Activated naive CD8-positive, alpha-beta T cell treated with anti-CD3 and anti-CD28 coated beads, Interleukin-2, amount 10 ng/mL, durations not matched to agents 7 days and 5 days (primary cell): ENCODE data around the gene KRTAP21-3. TPM values are rescaled to one million over a fixed set of nuclear protein-coding genes. Genes with fewer than 3 reads are reported as not detected.
"Not testable (repeated sequence)": the region's sequence is repeated elsewhere in the genome, so short reads cannot be mapped to it uniquely, and the experiment has no call there.

Source experiments
- ATAC-seq: fragments of 150-1000 bp; cut with Tn5 transposase; one replicate; pipeline ENCODE4 v1.10.0; 2021; ENCODE audit warnings: low read depth, moderate library complexity
- POLR2A ChIA-PET: fragments of 350-600 bp; sonication (Branson Sonifier 250); formaldehyde crosslinking; loops from one replicate; lab custom pipeline; 2021; ENCODE audit warnings: antibody characterized with exemption; lab: Charles Lee
- DNase-seq: peaks from one replicate; pipeline ENCODE4 v3.0.0; 2021
- H3K27ac Mint-ChIP-seq: one replicate; pipeline ENCODE4 v1.8.0; 2022; ENCODE audit warnings: mild to moderate bottlenecking, mixed read lengths
- H3K27me3 Mint-ChIP-seq: one replicate; pipeline ENCODE4 v1.8.0; 2022; ENCODE audit warnings: mild to moderate bottlenecking, moderate library complexity, mixed read lengths
- H3K36me3 Mint-ChIP-seq: one replicate; pipeline ENCODE4 v1.8.0; 2021; ENCODE audit warnings: mild to moderate bottlenecking, mixed read lengths
- H3K4me1 Mint-ChIP-seq: one replicate; pipeline ENCODE4 v1.8.0; 2021; ENCODE audit warnings: mixed read lengths
- H3K4me3 Mint-ChIP-seq: one replicate; pipeline ENCODE4 v1.8.0; 2022; ENCODE audit warnings: mild to moderate bottlenecking, moderate library complexity, mixed read lengths
- H3K9me3 Mint-ChIP-seq: one replicate; pipeline ENCODE4 v1.8.0; 2021; ENCODE audit warnings: mixed read lengths
- total RNA-seq, 2 experiments: library from RNA; stranded (reverse); gene quantifications; one replicate each; pipeline ENCODE4 v1.2.3, GENCODE V29; 2021

The KRTAP21-3 gene
- not detected for total RNA-seq

- Mint-ChIP-seq H3K4me3 (no peak within 1 kb of the TSS), H3K27ac (no peak within 1 kb of the TSS), H3K4me1 (peaks cover 2% of the 10 kb centered on the region), H3K36me3 (no peaks in the 10 kb centered on the region), H3K9me3 (peaks cover 5% of the 10 kb centered on the region), H3K27me3 (no peaks in the 10 kb centered on the region)
- POLR2A ChIA-PET = no interaction called here
- ATAC-seq (peak; percentile 63), DNase-seq (no peak)
Observed at GRCh38 chr21:30718239-30718909, at the start of gene KRTAP21-3. Gene KRTAP21-3, minus strand, starts transcription at chr21:30718777. Its CDS starts 18 bp downstream, at chr21:30718759.

- DNase-seq = no peak
- POLR2A ChIA-PET = no interaction called here
- no peak overlapping the region for H3K4me3 Mint-ChIP-seq
Observed at GRCh38 chr21:30760776-30761175, 42.2 kb upstream of the KRTAP21-3 start.

GRCh38 chr21:30758306-30758705 lies 39.7 kb upstream of the KRTAP21-3 start:
- Mint-ChIP-seq H3K27me3 (no peaks in the 10 kb centered on the region), H3K4me3 (no peak overlapping the region), H3K9me3 (no peaks in the 10 kb centered on the region), H3K36me3 (no peaks in the 10 kb centered on the region), H3K4me1 (no peaks in the 10 kb centered on the region), H3K27ac (no peak overlapping the region)
- no peak for ATAC-seq
- no peak for DNase-seq
- POLR2A ChIA-PET = no interaction called here

More at GRCh38 chr21:30760776-30761175, 42.2 kb upstream of the KRTAP21-3 start:
- Mint-ChIP-seq H3K9me3 (no peaks in the 10 kb centered on the region), H3K27ac (no peak overlapping the region), H3K27me3 (no peaks in the 10 kb centered on the region), H3K36me3 (no peaks in the 10 kb centered on the region), H3K4me1 (no peaks in the 10 kb centered on the region)
- no peak for ATAC-seq

- H3K27me3 Mint-ChIP-seq, H3K36me3 Mint-ChIP-seq, POLR2A ChIA-PET, H3K4me1 Mint-ChIP-seq, ATAC-seq, H3K27ac Mint-ChIP-seq, DNase-seq, H3K4me3 Mint-ChIP-seq, H3K9me3 Mint-ChIP-seq: not testable (repeated sequence)
Observed at GRCh38 chr21:30755328-30755727, 36.8 kb upstream of the KRTAP21-3 start, which contains the start of gene KRTAP21-1. Gene KRTAP21-1, minus strand, starts transcription at chr21:30755428. Its CDS starts 50 bp downstream, at chr21:30755378.

GRCh38 chr21:30747159-30747558 lies 28.6 kb upstream of the KRTAP21-3 start, which contains the start of gene KRTAP21-2:
Gene KRTAP21-2, minus strand, starts transcription at chr21:30747259. Its CDS starts 57 bp downstream, at chr21:30747202.
- POLR2A ChIA-PET = no interaction called here
- H3K27me3 Mint-ChIP-seq = no peaks in the 10 kb centered on the region
- no peak for DNase-seq
- H3K36me3 Mint-ChIP-seq = no peaks in the 10 kb centered on the region
- H3K9me3 Mint-ChIP-seq = no peaks in the 10 kb centered on the region
- no peak for ATAC-seq
- no peaks in the 10 kb centered on the region for H3K4me1 Mint-ChIP-seq
- no peak within 1 kb of the TSS for H3K4me3 Mint-ChIP-seq
- H3K27ac Mint-ChIP-seq = no peak within 1 kb of the TSS

GRCh38 chr21:30740462-30740861 lies 21.9 kb upstream of the KRTAP21-3 start:
- Mint-ChIP-seq H3K9me3 (peaks cover 3% of the 10 kb centered on the region), H3K4me3 (no peak overlapping the region), H3K27me3 (no peaks in the 10 kb centered on the region), H3K4me1 (no peaks in the 10 kb centered on the region), H3K27ac (no peak overlapping the region), H3K36me3 (no peaks in the 10 kb centered on the region)
- DNase-seq (no peak), ATAC-seq (no peak)
- POLR2A ChIA-PET = no interaction called here

- POLR2A ChIA-PET = no interaction called here
- no peaks in the 10 kb centered on the region for H3K9me3 Mint-ChIP-seq
- no peak overlapping the region for H3K27ac Mint-ChIP-seq
- no peaks in the 10 kb centered on the region for H3K36me3 Mint-ChIP-seq
- H3K27me3 Mint-ChIP-seq = peaks cover 7% of the 10 kb centered on the region
- no peaks in the 10 kb centered on the region for H3K4me1 Mint-ChIP-seq
- no peak overlapping the region for H3K4me3 Mint-ChIP-seq
- DNase-seq (no peak), ATAC-seq (no peak)
Observed at GRCh38 chr21:30733026-30733425, 14.4 kb upstream of the KRTAP21-3 start.

GRCh38 chr21:30726726-30727125 lies 8.1 kb upstream of the KRTAP21-3 start:
- no peaks in the 10 kb centered on the region for H3K36me3 Mint-ChIP-seq
- H3K27me3 Mint-ChIP-seq = no peaks in the 10 kb centered on the region
- no peaks in the 10 kb centered on the region for H3K4me1 Mint-ChIP-seq
- no peak overlapping the region for H3K27ac Mint-ChIP-seq
- DNase-seq = no peak
- H3K4me3 Mint-ChIP-seq = no peak overlapping the region
- no peak for ATAC-seq
- POLR2A ChIA-PET = no interaction called here
- H3K9me3 Mint-ChIP-seq = peaks cover 2% of the 10 kb centered on the region

GRCh38 chr21:30719401-30719800 lies 824 bp upstream of the KRTAP21-3 start:
- no peak for ATAC-seq
- H3K4me3 Mint-ChIP-seq = no peak overlapping the region
- no peaks in the 10 kb centered on the region for H3K36me3 Mint-ChIP-seq
- H3K9me3 Mint-ChIP-seq = peaks cover 2% of the 10 kb centered on the region
- H3K27me3 Mint-ChIP-seq = no peaks in the 10 kb centered on the region
- POLR2A ChIA-PET = no interaction called here
- peaks cover 2% of the 10 kb centered on the region for H3K4me1 Mint-ChIP-seq
- no peak overlapping the region for H3K27ac Mint-ChIP-seq
- DNase-seq = no peak

GRCh38 chr21:30717105-30717504 lies 1.5 kb downstream of the KRTAP21-3 start:
- no peak overlapping the region for H3K27ac Mint-ChIP-seq
- H3K4me1 Mint-ChIP-seq = peaks cover 2% of the 10 kb centered on the region
- H3K9me3 Mint-ChIP-seq = peaks cover 2% of the 10 kb centered on the region
- H3K4me3 Mint-ChIP-seq = no peak overlapping the region
- no peaks in the 10 kb centered on the region for H3K36me3 Mint-ChIP-seq
- ATAC-seq (no peak), DNase-seq (no peak)
- H3K27me3 Mint-ChIP-seq = no peaks in the 10 kb centered on the region
- POLR2A ChIA-PET = no interaction called here

GRCh38 chr21:30714946-30715345 lies 3.6 kb downstream of the KRTAP21-3 start:
- POLR2A ChIA-PET = no interaction called here
- no peak overlapping the region for H3K4me3 Mint-ChIP-seq
- ATAC-seq (no peak), DNase-seq (no peak)
- H3K27me3 Mint-ChIP-seq = no peaks in the 10 kb centered on the region
- no peaks in the 10 kb centered on the region for H3K36me3 Mint-ChIP-seq
- H3K27ac Mint-ChIP-seq = no peak overlapping the region
- peaks cover 2% of the 10 kb centered on the region for H3K4me1 Mint-ChIP-seq
- H3K9me3 Mint-ChIP-seq = peaks cover 5% of the 10 kb centered on the region

- no peaks in the 10 kb centered on the region for H3K36me3 Mint-ChIP-seq
- no peak overlapping the region for H3K27ac Mint-ChIP-seq
- no peaks in the 10 kb centered on the region for H3K27me3 Mint-ChIP-seq
- H3K4me3 Mint-ChIP-seq = no peak overlapping the region
- H3K4me1 Mint-ChIP-seq = peaks cover 2% of the 10 kb centered on the region
- ATAC-seq (no peak), DNase-seq (no peak)
- H3K9me3 Mint-ChIP-seq = peaks cover 5% of the 10 kb centered on the region
- POLR2A ChIA-PET = no interaction called here
Observed at GRCh38 chr21:30714456-30714855, 4.1 kb downstream of the KRTAP21-3 start.

- Mint-ChIP-seq H3K4me3 (no peak overlapping the region), H3K36me3 (no peaks in the 10 kb centered on the region), H3K27ac (no peak overlapping the region), H3K27me3 (no peaks in the 10 kb centered on the region), H3K9me3 (peaks cover 5% of the 10 kb centered on the region), H3K4me1 (peaks cover 2% of the 10 kb centered on the region)
- no peak for DNase-seq
- ATAC-seq = no peak
- POLR2A ChIA-PET = no interaction called here
Observed at GRCh38 chr21:30713766-30714165, 4.8 kb downstream of the KRTAP21-3 start.

- no peaks in the 10 kb centered on the region for H3K27me3 Mint-ChIP-seq
- POLR2A ChIA-PET = no interaction called here
- no peaks in the 10 kb centered on the region for H3K36me3 Mint-ChIP-seq
- no peaks in the 10 kb centered on the region for H3K4me1 Mint-ChIP-seq
- no peak for DNase-seq
- H3K4me3 Mint-ChIP-seq = no peak overlapping the region
- no peak for ATAC-seq
- peaks cover 5% of the 10 kb centered on the region for H3K9me3 Mint-ChIP-seq
- no peak overlapping the region for H3K27ac Mint-ChIP-seq
Observed at GRCh38 chr21:30710499-30710898, 8.1 kb downstream of the KRTAP21-3 start.
